Measurements from ENCODE around the gene ASPHD2.

ASPHD2 gene

DNA sequence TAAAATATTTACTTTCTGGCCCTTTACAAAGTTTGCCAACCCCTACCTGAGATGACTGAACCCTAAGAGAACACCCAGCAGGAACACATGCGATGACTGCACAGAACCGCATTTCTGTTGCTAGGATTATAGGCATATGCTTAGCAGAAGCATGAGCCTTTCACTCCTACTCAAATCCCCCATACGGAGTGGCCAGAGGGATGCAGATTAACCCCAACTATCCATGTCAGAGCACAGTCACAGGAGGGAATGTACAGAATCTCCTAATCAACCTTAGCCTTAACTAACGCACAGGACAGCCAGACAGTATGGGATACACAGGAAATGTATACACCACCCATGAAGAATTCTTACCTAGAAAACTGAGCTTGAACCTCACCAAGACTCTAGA lies 48.3 kb downstream of the ASPHD2 start:
- DNase-seq, result no peak

DNA sequence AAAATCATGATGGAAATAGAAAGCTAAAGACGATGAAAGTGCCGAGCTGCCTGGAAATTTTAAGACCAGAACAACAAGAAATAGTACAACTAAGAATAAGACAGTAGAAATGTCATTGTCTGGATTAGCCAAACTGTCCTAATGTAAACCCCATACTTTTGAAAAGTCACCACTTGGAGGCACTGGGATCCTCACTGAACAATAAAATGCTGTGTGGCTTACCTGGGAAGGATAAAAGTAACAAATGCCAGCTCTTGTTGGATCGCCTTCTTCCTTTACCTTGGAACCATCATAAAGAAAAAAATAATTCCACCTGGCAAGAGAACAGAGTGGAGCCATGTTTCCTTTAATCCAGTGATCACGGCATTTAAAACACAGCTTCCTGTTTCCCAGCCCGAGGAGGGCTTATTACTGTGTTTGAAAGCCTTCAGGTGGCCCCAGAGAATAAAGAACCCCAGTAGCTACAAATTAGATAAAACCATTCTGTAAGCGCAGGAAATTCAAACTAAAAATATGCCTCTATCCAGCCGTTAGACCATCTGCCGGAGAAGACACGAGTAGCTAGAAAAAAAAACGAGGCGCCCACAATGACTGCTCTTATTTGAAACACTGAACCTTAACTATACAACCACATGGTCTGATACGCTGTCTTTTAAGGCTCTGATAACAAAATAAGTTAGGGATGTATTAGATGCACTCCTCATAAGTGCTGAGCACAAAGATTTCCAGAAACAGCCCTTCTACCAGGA lies 50.2 kb downstream of the ASPHD2 start:
- no peak for DNase-seq

DNA sequence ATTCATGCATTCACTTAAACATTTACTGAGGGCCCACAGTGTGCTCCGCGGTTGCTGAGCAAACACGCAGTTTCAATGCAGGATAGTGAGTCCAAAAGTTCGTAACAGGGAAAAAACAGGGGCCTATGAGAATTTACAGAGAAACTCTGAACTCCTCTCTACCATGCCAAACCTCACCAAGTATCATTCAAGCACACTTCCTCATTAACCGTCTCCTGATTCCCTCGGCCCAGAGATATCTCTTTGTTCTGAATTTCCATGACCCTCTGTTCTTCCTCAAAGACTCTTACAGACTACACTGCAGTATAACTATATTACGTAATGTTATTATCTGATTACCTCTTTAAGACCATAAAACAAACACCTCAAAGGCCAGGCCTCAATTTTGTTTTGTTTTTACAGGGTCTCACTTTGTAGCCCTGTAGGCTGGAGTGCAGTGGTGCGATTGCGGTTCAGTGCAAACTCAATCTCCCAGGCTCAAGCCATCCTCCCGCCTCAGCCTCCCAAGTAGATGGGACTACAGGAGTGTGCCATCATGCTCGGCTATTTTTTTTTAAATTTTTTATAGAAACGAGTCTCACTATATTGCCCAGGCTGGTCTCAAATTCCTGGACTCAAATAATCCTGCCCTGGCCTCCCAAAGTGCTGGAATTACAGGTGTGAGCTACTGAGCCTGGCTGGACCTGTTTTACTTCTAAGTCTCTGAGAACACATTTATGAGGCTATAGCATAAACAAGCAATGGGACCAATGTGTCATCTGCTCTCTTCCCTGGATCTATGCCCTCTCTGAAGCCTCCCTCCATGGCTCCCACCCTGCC lies 50.9 kb downstream of the ASPHD2 start:
- DNase-seq, result no peak

DNA sequence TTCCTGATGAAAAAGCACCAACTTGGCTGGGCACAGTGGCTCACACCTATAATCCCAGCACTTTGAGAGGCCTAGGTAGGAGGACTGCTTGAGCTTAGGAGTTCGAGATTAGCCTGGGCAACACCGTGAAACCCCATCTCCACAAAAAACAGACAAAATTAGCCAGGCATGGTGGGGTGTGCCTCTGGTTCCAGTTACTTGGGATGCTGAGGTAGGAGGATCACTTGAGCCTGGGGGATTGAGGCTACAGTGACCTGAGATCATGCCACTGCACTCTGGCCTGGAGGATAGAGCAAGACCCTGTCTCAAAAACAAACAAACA lies 51.5 kb downstream of the ASPHD2 start:
- no peak for DNase-seq

DNA sequence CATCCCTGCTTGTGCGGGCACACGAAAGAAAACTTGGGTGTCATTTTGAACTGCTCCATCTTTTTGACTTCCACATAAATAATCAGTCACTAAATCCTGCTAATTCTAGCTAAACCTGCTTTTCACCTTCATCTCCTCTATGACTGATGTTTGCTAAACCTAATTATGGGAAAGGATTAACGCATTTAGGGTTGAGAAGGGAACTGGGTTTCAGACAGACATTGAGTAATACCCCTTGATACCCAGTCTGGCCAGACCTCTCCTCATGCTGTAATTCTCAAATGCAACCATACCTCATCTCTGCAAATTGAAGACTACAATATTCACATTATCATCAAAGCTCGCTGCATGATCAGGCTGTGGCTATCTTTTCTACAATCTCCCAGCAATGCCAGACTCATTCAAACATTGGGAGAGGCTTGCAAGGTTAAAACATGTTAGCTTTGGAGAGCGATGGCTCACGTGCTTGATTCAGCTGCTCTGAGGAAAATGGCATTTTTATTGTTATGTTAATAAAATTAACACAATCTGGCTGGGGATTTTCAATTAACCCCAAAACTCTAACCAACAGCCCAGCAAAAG lies 52.1 kb downstream of the ASPHD2 start:
- no peak for DNase-seq

DNA sequence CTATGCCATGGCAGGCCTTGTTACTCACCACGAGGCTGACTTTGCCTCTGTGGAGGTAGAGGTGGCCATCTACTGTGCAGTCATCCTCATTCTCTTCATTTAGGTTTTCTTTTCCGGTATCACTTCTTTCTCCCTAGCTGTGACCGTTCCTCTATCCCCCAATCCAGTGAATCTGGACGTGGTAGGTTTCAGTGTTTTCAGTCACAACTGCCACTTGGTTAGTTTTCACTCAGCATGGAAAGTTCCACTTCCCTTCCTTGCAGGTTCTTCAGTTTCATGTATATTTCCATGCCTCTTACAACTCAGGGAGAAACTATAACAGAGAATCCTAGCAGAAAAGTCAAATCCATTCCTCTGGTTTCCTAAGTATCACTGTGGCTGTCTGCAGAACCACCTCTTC lies 52.6 kb downstream of the ASPHD2 start:
- no peak for DNase-seq

DNA sequence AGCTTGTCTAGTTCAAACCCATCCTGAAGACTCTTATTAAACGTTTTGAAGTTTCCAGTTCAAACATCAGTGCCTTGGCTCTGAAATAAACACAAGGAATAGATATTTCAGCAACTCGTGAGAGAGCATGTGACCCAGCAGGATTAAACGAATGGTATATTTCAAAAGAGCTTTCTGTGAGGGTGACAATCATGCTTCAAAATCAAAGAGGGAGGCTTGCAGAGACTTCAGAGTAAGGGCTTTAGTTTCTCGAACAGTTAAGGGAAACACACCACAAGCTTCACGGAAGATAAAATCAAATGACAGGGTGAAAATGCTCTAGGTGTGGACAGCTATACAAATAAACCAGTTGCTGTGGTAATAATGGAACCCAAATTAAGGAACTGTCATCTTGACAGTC lies 53.1 kb downstream of the ASPHD2 start:
- DNase-seq, result no peak

DNA sequence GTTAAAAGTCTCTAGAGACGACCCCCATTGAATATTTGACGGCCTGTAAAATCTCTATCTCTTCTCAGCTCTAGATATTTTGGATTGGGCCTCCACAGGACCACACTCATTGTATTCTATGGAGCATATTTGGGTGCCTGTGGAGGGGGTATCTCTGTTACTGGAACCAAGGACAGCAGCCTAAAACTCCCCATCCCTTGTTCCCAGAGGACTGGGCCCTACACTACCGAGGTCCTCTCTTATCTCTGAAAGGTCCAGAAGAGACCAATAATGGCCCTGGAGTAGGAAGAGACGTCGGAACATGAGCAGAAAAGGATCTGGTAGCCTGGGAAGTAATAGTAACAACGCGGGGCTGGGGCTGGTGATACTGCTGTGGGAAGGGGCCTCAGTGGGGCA lies 54.0 kb downstream of the ASPHD2 start:
- no peak for DNase-seq

DNA sequence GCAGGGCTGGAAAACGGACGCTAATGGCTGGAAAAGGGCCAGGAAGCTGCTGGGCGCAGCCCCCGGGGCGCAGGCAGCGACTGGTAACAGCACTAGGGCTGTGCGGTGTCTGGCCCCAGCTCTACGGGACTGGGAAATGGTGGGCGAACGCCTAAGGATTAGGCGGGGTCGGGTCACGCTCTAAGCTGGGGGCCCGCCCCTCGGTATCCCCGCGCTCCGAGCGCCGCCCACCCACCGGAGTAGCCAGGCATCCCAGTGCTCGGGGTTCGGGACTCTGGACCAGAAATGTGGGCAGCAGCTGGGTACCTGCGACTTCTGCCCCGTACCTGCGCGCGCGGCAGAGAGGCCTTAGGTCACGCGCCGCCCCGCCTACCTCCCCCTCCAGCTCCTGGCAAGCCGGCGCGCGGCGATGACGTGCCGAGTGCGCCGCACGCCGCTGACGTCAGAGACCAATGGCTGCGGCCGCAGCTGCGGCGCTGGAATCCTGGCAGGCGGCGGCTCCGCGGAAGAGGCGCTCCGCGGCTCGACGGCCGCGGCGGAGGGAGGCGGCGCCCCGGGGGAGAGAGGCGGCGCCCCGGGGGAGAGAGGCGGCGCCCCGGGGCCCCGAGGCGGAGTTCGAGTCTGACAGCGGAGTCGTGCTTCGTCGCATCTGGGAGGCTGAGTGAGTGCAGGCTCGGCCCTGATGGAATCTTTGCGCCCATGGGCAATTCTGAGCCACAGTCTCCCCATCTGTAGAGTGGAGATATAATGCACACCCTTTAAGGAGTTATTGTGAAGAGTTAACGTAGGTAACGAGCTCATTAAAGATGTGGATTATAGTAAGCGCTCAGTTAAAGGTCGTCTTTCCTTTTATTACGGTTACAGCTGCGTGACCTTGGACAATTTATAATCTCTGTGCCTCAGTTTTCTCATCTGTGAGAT lies 54.6 kb downstream of the ASPHD2 start, which contains the start of the genes HPS4 and SRRD:
TSS of gene HPS4 (minus strand) at position 345 of the 921 bp plus-strand sequence. CDS start 2,021 bp downstream, outside the sequence.
TSS of gene SRRD (plus strand) at position 439 of the 921 bp plus-strand sequence. CDS start at position 453, 14 bp downstream.
- DNase-seq, result peak; percentile 20

DNA sequence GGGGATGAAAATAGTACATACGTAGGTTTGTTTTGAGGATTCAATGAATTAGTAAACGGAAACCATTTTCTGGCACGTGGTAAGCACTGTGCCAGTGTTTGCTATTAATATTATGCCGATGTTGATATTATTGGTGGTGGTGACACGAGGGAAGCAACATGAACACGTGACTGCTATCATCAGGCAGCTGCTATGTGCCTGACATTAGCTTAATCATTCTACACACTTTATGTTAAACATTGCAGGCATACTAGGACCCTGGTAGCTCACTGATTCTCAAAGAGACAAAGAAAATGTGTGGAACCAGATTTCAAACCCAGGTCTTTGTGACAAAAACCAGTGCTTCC lies 55.3 kb downstream of the ASPHD2 start:
- no peak for DNase-seq

DNA sequence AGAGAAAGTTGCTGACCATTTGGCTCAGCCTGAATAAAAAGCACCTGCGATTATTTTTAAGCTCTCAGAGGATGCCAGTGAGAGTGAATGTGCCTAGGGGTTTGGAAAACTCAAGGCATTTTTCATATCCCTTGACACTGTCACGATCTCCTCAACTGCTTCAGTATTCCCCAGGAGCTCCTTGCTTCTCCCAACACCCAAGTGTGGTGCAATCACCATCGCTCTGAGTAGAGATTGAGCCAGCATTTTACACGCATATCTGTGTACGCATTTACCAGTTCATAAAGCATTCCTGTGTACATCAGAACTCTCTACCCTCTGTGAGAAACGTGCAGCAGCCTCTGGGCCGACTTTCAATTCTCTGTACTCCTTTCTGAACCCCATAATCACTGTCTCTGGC lies 56.0 kb downstream of the ASPHD2 start:
- no peak for DNase-seq

DNA sequence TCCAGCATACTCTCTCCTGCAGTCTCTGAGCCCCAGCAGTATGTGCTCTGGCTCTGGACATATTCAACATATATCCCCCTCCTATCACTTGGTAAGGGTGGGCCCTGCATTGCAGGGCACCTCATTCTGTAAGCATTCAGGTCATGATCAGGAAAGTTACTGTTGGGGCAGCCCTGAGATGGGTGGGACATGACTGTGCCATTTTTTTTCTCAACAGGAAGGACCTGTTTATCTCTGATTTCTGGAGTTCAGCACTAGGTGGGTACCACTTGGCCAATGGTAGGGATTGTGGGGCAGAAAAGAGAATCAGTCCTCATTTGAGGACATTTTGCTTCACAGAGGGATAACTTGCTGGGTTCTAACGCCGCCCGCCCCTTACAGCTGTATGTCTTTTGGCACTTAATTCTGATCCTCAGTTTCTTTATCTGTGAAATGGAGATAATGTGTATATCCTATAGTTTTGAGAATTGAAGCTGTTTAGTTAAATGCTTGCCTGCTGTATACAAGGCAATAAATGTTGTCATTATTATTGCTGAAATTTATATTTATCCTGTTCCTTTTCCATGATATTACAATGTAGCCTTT lies 56.8 kb downstream of the ASPHD2 start:
- no peak for DNase-seq

DNA sequence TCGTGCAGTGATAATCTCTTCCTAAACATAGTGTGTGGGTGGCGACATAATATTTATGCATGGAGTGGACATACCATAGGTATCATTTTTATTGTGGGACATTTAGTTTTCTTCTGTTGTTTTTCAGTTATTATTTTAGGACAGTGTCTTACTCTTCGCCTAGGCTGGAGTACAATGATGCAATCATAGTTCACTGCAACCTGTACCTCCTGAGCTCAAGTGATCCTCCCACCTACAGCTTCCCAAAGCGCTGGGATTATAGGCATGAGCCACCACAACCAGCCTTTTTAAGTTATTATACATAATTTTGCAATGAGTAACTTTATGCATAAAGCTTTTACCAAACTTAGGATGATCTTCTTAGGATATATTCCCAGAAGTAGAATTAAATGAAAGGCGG lies 57.3 kb downstream of the ASPHD2 start:
- no peak for DNase-seq

DNA sequence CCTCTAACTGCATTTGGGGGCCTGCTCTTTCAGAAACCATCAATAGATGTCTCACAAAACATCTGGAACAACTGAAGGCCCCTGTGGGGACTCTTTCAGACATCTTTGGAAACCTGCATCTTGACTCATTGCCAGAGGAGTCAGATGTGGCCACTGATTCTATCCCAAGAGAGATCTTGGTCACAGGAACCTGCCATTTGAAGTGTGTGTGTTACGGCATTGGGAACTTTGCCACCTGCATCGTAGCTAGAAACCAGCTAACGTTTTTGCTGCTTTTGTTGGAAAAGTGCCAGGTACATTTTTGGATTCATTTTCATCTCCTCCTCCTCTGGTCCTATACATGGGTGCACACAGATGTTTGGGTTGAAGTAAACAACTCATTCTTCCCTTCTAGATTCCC lies 58.9 kb downstream of the ASPHD2 start:
- DNase-seq, result no peak

DNA sequence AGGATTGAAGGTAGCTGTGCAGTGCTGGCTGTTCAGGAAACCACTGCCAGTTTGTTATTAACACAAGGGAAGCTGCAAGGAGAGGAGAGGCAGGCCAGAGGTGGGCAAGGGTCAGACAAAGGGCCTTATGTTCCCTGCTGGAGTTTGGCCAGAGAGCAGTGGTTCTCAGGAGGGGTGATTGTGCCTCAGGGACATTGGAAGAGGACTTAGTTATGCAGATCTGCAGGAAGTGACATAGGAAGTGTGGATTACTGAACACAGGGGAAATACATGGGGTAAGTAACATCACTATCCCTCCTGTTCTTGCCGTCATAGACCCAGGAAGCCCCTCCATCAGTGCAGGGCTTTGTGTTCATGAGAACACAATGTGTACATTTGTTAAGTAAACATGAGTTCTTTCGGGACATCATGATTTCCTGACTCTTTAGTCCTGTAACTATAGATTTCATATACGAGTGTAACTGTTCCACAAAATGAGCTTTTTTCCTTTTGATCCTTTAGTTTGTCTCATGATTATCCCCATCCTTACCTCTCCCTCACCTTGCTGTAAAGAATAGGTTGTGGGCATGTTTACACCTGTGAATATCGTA lies 60.5 kb downstream of the ASPHD2 start:
- DNase-seq, result no peak

DNA sequence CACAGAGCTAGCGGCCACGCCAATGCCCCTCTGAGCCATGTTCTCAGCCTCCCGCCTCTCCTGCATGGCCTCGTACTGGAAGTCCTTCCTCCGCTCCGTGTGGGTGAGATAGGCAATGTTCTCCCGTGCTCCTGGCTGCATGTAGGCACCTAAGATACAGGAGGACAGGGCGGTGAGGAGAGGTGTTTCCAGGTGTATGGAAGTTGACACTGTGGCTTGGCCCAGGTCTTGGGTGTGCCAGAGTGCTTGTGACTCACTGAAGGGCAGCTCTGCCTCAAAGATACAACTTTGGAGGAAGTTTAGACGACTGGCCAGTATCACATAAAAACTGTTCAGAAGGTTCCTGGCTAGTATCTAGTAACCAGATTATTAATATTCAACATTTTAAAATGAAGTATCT lies 63.2 kb downstream of the ASPHD2 start:
- no peak for DNase-seq

DNA sequence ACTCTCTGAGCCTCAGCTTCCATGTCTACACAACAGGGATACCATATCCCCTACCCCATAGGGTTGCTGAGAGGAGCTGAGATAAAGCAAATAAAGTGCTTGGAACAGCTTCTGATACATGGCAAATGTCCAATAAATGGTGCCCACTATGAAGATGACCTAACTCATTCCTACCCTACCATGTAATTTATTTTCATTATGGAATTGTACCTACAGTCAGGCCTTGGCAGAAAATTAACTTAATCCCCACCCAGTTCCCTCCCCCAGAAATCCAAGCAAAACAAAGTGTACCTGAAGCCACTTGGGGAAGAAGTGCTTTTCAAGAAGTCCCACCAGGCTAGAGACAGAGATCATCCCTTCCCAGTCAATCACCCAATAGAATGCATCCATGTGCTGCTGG lies 65.4 kb downstream of the ASPHD2 start:
- DNase-seq, result no peak

All from NCI-H1417 treated with DMSO at 0.1 percent for 48 hours (cell line).